ENCODE results near the gene PRDX6. TPM values are rescaled to one million over a fixed set of nuclear protein-coding genes. Genes with fewer than 3 reads are reported as not detected.

Gene PRDX6
- total RNA-seq, 2 experiments from 2014 or later: 109 to 148 TPM

DNA sequence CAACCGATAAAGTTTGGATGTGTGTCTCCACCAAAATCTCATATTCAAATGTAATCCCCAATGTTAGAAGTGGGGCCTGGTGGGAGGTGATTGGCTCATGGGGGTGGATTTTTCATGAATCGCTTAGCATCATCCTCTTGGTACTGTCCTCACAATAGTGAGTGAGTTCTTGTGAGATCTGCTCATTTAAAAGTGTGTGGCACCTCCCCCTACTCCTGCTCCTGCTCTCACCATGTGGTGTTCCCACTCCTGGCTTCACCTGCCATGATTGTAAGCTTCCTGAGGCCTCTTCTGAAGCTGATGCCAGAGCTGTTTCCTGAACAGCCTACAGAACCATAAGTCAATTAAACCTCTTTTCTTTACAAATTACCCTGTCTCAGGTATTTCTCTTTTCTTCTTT is 28.2 kb upstream of the PRDX6 start:
- no peak overlapping the region for H3K27ac ChIP-seq (ENCODE audit: low read depth, low read length, poor library complexity, severe bottlenecking)
- H3K4me2 ChIP-seq (ENCODE audit: low read length): no peak overlapping the region
- intact Hi-C loops (cut with micrococcal nuclease; ENCODE audit: unreplicated experiment): no loop called here
- 0 out of 2 replicates have a peak, but pooled peaks cover 16% of the 10 kb centered on the region for H3K9me3 ChIP-seq (ENCODE audit: low read length)
- ChIA-PET POLR2A (interaction anchor here (0.5 to 0.7 kb wide), 3 partner anchors 117 to 1017 kb away, joined by 3 to 4 read pairs (median 3); no protein-coding TSS in a partner anchor), CTCF (ENCODE audit: unreplicated experiment) (no interaction called here)
- H2AFZ ChIP-seq (ENCODE audit: low read length): no peak overlapping the region
- no TSS peak for BruUV-seq (replicated peaks)
- no peaks in the 10 kb centered on the region for H3K79me2 ChIP-seq (ENCODE audit: insufficient read depth, low read depth, low read length)
- H3K4me3 ChIP-seq (ENCODE audit: low read depth, low read length, poor library complexity, severe bottlenecking): no peak overlapping the region
- H4K20me1 ChIP-seq (ENCODE audit: insufficient read depth, low read length): no peaks in the 10 kb centered on the region
- TF ChIP-seq, protein P1, sequence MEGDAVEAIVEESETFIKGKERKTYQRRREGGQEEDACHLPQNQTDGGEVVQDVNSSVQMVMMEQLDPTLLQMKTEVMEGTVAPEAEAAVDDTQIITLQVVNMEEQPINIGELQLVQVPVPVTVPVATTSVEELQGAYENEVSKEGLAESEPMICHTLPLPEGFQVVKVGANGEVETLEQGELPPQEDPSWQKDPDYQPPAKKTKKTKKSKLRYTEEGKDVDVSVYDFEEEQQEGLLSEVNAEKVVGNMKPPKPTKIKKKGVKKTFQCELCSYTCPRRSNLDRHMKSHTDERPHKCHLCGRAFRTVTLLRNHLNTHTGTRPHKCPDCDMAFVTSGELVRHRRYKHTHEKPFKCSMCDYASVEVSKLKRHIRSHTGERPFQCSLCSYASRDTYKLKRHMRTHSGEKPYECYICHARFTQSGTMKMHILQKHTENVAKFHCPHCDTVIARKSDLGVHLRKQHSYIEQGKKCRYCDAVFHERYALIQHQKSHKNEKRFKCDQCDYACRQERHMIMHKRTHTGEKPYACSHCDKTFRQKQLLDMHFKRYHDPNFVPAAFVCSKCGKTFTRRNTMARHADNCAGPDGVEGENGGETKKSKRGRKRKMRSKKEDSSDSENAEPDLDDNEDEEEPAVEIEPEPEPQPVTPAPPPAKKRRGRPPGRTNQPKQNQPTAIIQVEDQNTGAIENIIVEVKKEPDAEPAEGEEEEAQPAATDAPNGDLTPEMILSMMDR (conservative IDR thresholded peaks at IDR 0.05; ENCODE audit: low read length): no peak
- no peak for TF ChIP-seq EZH2phosphoT487 (IDR thresholded peaks at IDR 0.05; ENCODE audit: borderline replicate concordance, low read depth, low read length)
- H3K36me3 ChIP-seq (ENCODE audit: insufficient read depth, low read length): no peaks in the 10 kb centered on the region; the same call in 1 of the 2 replicates
- peaks cover 13% of the 10 kb centered on the region for H3K4me1 ChIP-seq (ENCODE audit: insufficient read depth, low read length, poor library complexity, severe bottlenecking)
- DNase-seq (ENCODE audit: low spot score): no peak
- no peaks in the 10 kb centered on the region for H3K9me2 ChIP-seq (ENCODE audit: insufficient read depth, low read length)

DNA sequence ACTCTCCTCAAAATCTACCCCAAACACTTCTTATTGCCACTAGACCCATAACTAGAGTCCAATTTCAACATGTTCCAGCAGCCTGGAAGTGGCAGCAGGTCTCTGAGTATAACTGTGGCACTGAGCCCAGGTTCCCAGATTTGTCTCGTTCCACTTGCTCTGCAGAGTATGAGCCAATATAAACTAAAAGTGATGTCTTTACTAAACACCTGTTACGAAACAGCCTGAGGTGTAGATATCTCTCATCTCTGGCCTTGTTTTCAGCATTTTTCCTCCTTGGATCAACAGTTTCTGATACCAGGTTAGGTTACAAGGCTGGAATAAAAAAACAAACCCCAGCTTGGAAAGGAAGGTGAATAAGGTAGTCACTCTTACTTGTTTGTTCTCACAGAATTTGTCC is 25.2 kb upstream of the PRDX6 start:
- Histone ChIP-seq H4K20me1 (ENCODE audit: insufficient read depth, low read length) (no peaks in the 10 kb centered on the region), H3K4me1 (ENCODE audit: insufficient read depth, low read length, poor library complexity, severe bottlenecking) (no peaks in the 10 kb centered on the region), H3K9me3 (ENCODE audit: low read length) (0 out of 2 replicates have a peak, but pooled peaks cover 6% of the 10 kb centered on the region), H3K36me3 (ENCODE audit: insufficient read depth, low read length) (peaks cover 4% of the 10 kb centered on the region; the same call in 1 of the 2 replicates), H3K9me2 (ENCODE audit: insufficient read depth, low read length) (no peaks in the 10 kb centered on the region), H3K27ac (ENCODE audit: low read depth, low read length, poor library complexity, severe bottlenecking) (no peak overlapping the region), H3K79me2 (ENCODE audit: insufficient read depth, low read depth, low read length) (no peaks in the 10 kb centered on the region), H3K4me3 (ENCODE audit: low read depth, low read length, poor library complexity, severe bottlenecking) (no peak overlapping the region), H2AFZ (ENCODE audit: low read length) (no peak overlapping the region), H3K4me2 (ENCODE audit: low read length) (no peak overlapping the region)
- no peak for TF ChIP-seq EZH2phosphoT487 (IDR thresholded peaks at IDR 0.05; ENCODE audit: borderline replicate concordance, low read depth, low read length)
- TF ChIP-seq, protein P1 (conservative IDR thresholded peaks at IDR 0.05; ENCODE audit: low read length): no peak
- no peak for DNase-seq (ENCODE audit: low spot score)
- intact Hi-C loops (cut with micrococcal nuclease; ENCODE audit: unreplicated experiment): no loop called here
- ChIA-PET CTCF (ENCODE audit: unreplicated experiment) (no interaction called here), POLR2A (interaction anchor here (0.6 kb wide), 1 partner anchor 1425 kb away, joined by 6 read pairs; no protein-coding TSS in a partner anchor)
- no TSS peak for BruUV-seq (replicated peaks)

DNA sequence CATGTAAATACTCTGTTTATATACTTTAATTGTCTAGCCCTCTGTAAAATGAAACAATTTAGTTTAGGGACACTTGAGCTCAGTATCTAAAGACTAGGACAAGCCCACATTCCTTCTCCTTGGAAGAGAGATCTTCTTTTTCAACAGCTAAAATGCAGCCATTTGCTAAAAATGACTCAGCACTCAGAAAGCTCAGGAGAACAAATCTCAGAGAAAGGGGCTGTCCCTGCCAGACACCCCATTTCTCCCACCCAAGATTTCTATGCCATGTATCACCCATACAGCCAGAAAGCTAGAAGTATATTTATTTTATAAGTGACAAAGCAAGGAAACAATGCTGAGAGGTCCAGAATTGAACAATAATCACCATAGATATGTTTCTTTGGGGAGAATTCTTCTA is 23.2 kb upstream of the PRDX6 start:
- TF ChIP-seq, protein P1 (conservative IDR thresholded peaks at IDR 0.05; ENCODE audit: low read length): no peak
- TF ChIP-seq EZH2phosphoT487 (IDR thresholded peaks at IDR 0.05; ENCODE audit: borderline replicate concordance, low read depth, low read length): no peak
- BruUV-seq (replicated peaks): no TSS peak
- Histone ChIP-seq H3K27ac (ENCODE audit: low read depth, low read length, poor library complexity, severe bottlenecking) (no peak overlapping the region), H3K4me2 (ENCODE audit: low read length) (no peak overlapping the region), H2AFZ (ENCODE audit: low read length) (no peak overlapping the region), H3K9me3 (ENCODE audit: low read length) (no peaks in the 10 kb centered on the region), H4K20me1 (ENCODE audit: insufficient read depth, low read length) (no peaks in the 10 kb centered on the region), H3K9me2 (ENCODE audit: insufficient read depth, low read length) (no peaks in the 10 kb centered on the region), H3K4me1 (ENCODE audit: insufficient read depth, low read length, poor library complexity, severe bottlenecking) (no peaks in the 10 kb centered on the region), H3K4me3 (ENCODE audit: low read depth, low read length, poor library complexity, severe bottlenecking) (no peak overlapping the region), H3K79me2 (ENCODE audit: insufficient read depth, low read depth, low read length) (no peaks in the 10 kb centered on the region), H3K36me3 (ENCODE audit: insufficient read depth, low read length) (peaks cover 4% of the 10 kb centered on the region; the same call in 1 of the 2 replicates)
- DNase-seq (ENCODE audit: low spot score): no peak
- intact Hi-C loops (cut with micrococcal nuclease; ENCODE audit: unreplicated experiment): no loop called here
- ChIA-PET CTCF (ENCODE audit: unreplicated experiment) (interaction anchor here (0.7 kb wide), 1 partner anchor 24 kb away, joined by 3 read pairs; no protein-coding TSS in a partner anchor), POLR2A (no interaction called here)

Data from OCI-LY7 (cell line).